Measurements from ENCODE around the gene TSEN54.

TSEN54 gene

GRCh38 chr17:75487351-75488070 is 28.8 kb upstream of the TSEN54 start:
- DNase-seq (ENCODE audit: low read depth, low spot score), result no peak
- H3K27ac ChIP-seq, result no peak overlapping the region

- DNase-seq (ENCODE audit: low read depth, low spot score), result no peak
- H3K27ac ChIP-seq, result no peak overlapping the region
Observed at GRCh38 chr17:75488693-75489510, 27.4 kb upstream of the TSEN54 start.

GRCh38 chr17:75489511-75489955 is 26.8 kb upstream of the TSEN54 start:
- no peak overlapping the region for H3K27ac ChIP-seq
- DNase-seq (ENCODE audit: low read depth, low spot score), result no peak

- DNase-seq (ENCODE audit: low read depth, low spot score), result no peak
Observed at GRCh38 chr17:75490173-75490743, 26.1 kb upstream of the TSEN54 start.

GRCh38 chr17:75490953-75491649 is 25.2 kb upstream of the TSEN54 start:
- H3K27ac ChIP-seq, result no peak overlapping the region
- no peak for DNase-seq (ENCODE audit: low read depth, low spot score)

More at GRCh38 chr17:75490173-75490743, 26.1 kb upstream of the TSEN54 start:
- H3K27ac ChIP-seq, result no peak overlapping the region

GRCh38 chr17:75491680-75492079 is 24.6 kb upstream of the TSEN54 start:
- DNase-seq (ENCODE audit: low read depth, low spot score), result no peak
- H3K27ac ChIP-seq, result no peak overlapping the region

- DNase-seq (ENCODE audit: low read depth, low spot score), result no peak
- H3K27ac ChIP-seq, result no peak overlapping the region
Observed at GRCh38 chr17:75492555-75493168, 23.7 kb upstream of the TSEN54 start.

GRCh38 chr17:75493476-75494129 is 22.7 kb upstream of the TSEN54 start:
- no peak for DNase-seq (ENCODE audit: low read depth, low spot score)
- no peak overlapping the region for H3K27ac ChIP-seq

GRCh38 chr17:75494326-75494877 is 21.9 kb upstream of the TSEN54 start:
- no peak for DNase-seq (ENCODE audit: low read depth, low spot score)
- H3K27ac ChIP-seq, result no peak overlapping the region

- no peak overlapping the region for H3K27ac ChIP-seq
- DNase-seq (ENCODE audit: low read depth, low spot score), result no peak
Observed at GRCh38 chr17:75496005-75496404, 20.3 kb upstream of the TSEN54 start.

- H3K27ac ChIP-seq, result no peak overlapping the region
- no peak for DNase-seq (ENCODE audit: low read depth, low spot score)
Observed at GRCh38 chr17:75498039-75498725, 18.1 kb upstream of the TSEN54 start.

- H3K27ac ChIP-seq, result no peak overlapping the region
- no peak for DNase-seq (ENCODE audit: low read depth, low spot score)
Observed at GRCh38 chr17:75498726-75499213, 17.6 kb upstream of the TSEN54 start.

- no peak overlapping the region for H3K27ac ChIP-seq
- no peak for DNase-seq (ENCODE audit: low read depth, low spot score)
Observed at GRCh38 chr17:75499313-75500022, 16.9 kb upstream of the TSEN54 start.

- no peak overlapping the region for H3K27ac ChIP-seq
- DNase-seq (ENCODE audit: low read depth, low spot score), result no peak
Observed at GRCh38 chr17:75500419-75501216, 15.7 kb upstream of the TSEN54 start.

- DNase-seq (ENCODE audit: low read depth, low spot score), result no peak
- no peak overlapping the region for H3K27ac ChIP-seq
Observed at GRCh38 chr17:75501378-75502071, 14.8 kb upstream of the TSEN54 start.

GRCh38 chr17:75502072-75502720 is 14.1 kb upstream of the TSEN54 start:
- H3K27ac ChIP-seq, result no peak overlapping the region
- no peak for DNase-seq (ENCODE audit: low read depth, low spot score)
